GM23338 (cell line): ENCODE results near the gene SMARCD2.
"Not testable (repeated sequence)": the region's sequence is repeated elsewhere in the genome, so short reads cannot be mapped to it uniquely, and the experiment has no call there.

Experiments used
- CREB1 ChIP-seq: fragments of 250-450 bp; sonication (Bioruptor Pico); IDR thresholded peaks from 2 replicates; pipeline ENCODE4 v1.5.0; 2020; ENCODE audit warnings: low read depth, mild to moderate bottlenecking, moderate library complexity
- CTCF ChIP-seq, 2 experiments: fragments of 200-600 bp in 1 of 2; sonication (generic) in 1 of 2; conservative IDR thresholded peaks; 2 replicates each; pipeline versions ENCODE4 v1.5.1 to v1.6.1; 2016 to 2017; ENCODE audit warnings: antibody characterized with exemption in 2 of 2, low read depth in 2 of 2, mild to moderate bottlenecking in 2 of 2, moderate library complexity in 1 of 2
- ETS1 ChIP-seq: IDR thresholded peaks from 2 replicates; pipeline ENCODE4 v1.6.1; 2016; ENCODE audit warnings: antibody characterized with exemption
- EZH2 ChIP-seq: fragments of 200-600 bp; sonication (generic); IDR thresholded peaks from one replicate; pipeline ENCODE4 v1.8.0; 2017; ENCODE audit warnings: antibody characterized with exemption, mild to moderate bottlenecking, low read depth; ENCODE audit not compliant: unreplicated experiment
- EZH2phosphoT487 ChIP-seq: fragments of 200-600 bp; sonication (generic); IDR thresholded peaks from one replicate; pipeline ENCODE4 v1.8.1; 2018; ENCODE audit warnings: antibody characterized with exemption; ENCODE audit not compliant: unreplicated experiment
- JUNB ChIP-seq: IDR thresholded peaks from one replicate; pipeline ENCODE4 v1.6.1; 2016; ENCODE audit warnings: antibody characterized with exemption; ENCODE audit not compliant: unreplicated experiment
- NANOG ChIP-seq: IDR thresholded peaks from 2 replicates; pipeline ENCODE4 v1.6.1; 2016; ENCODE audit warnings: antibody characterized with exemption, borderline replicate concordance
- POLR2AphosphoS5 ChIP-seq: IDR thresholded peaks from 2 replicates; pipeline ENCODE4 v1.6.1; 2016; ENCODE audit warnings: antibody characterized with exemption, low read depth
- REST ChIP-seq: IDR thresholded peaks from one replicate; pipeline ENCODE4 v1.6.1; 2018; ENCODE audit warnings: antibody characterized with exemption; ENCODE audit not compliant: unreplicated experiment
- STAT1 ChIP-seq: IDR thresholded peaks from one replicate; pipeline ENCODE4 v1.6.1; 2016; ENCODE audit warnings: antibody characterized with exemption; ENCODE audit not compliant: unreplicated experiment
- ZNF114 ChIP-seq: fragments of 250-450 bp; sonication (Bioruptor Pico); IDR thresholded peaks from 2 replicates; pipeline ENCODE4 v1.5.0; 2020; ENCODE audit warnings: mild to moderate bottlenecking, moderate library complexity
- ZNF331 ChIP-seq: fragments of 250-450 bp; sonication (Bioruptor Pico); IDR thresholded peaks from 2 replicates; pipeline ENCODE4 v1.5.0; 2020; ENCODE audit warnings: low read depth, mild to moderate bottlenecking, moderate library complexity
- ZNF462 ChIP-seq: fragments of 250-450 bp; sonication (Bioruptor Pico); IDR thresholded peaks from 2 replicates; pipeline ENCODE4 v1.5.0; 2020; ENCODE audit warnings: mild to moderate bottlenecking, moderate library complexity

GRCh38 chr17:63870292-63870665, 27.8 kb upstream of the SMARCD2 start:
- TF ChIP-seq CREB1 (CRISPR knock-in tag); CTCF (conservative IDR thresholded peaks at IDR 0.05; ENCODE audit: low read depth in 2 of 2); POLR2AphosphoS5; EZH2; REST; ETS1; EZH2phosphoT487; STAT1; JUNB; NANOG; ZNF114 (CRISPR knock-in tag); ZNF331 (CRISPR knock-in tag); ZNF462 (CRISPR knock-in tag): not testable (repeated sequence)
